ENCODE measurements around the gene TAGLN2. TPM values are rescaled to one million over a fixed set of nuclear protein-coding genes. Genes with fewer than 3 reads are reported as not detected.
A peak's percentile ranks its signal among the peaks of the same experiment; 100 is the strongest.

The TAGLN2 gene
- total RNA-seq, 4 donors from 2014 or later: 104 to 170 (median 151) TPM

GRCh38 chr1:159949981-159950381, 24.7 kb upstream of the TAGLN2 start:
- peak overlapping the region in 1 of 3 donors; percentile 47 for H3K27ac ChIP-seq
- H3K4me3 ChIP-seq (replicated peaks in 1 of 3): no peak overlapping the region
- no peaks in the 10 kb centered on the region for H3K9me3 ChIP-seq
- 98 to 99% methylated on average over 4 of the region's 4 CpGs for WGBS, 2 donors
- peaks cover 26 to 40% of the 10 kb centered on the region in 2 donors for H3K4me1 ChIP-seq
- H3K36me3 ChIP-seq: no peaks in the 10 kb centered on the region
- intact Hi-C loops (cut with DNase I): no loop called here
- no peak for TF ChIP-seq POLR2A (IDR thresholded peaks at IDR 0.05)
- TF ChIP-seq CTCF (IDR thresholded peaks at IDR 0.05): no peak
- no peaks in the 10 kb centered on the region for H3K27me3 ChIP-seq
- DNase-seq: no peak

- WGBS, 2 donors: 41 to 50% methylated on average over 6 of the region's 6 CpGs
- Histone ChIP-seq H3K27me3 (no peaks in the 10 kb centered on the region), H3K27ac (peak overlapping the region in 2 of 3 donors; percentile 47 to 73), H3K9me3 (no peaks in the 10 kb centered on the region), H3K4me1 (peaks cover 26 to 43% of the 10 kb centered on the region in 2 donors), H3K4me3 (replicated peaks in 1 of 3) (no peak overlapping the region), H3K36me3 (no peaks in the 10 kb centered on the region)
- peak; percentile 76 to 86 for DNase-seq
- intact Hi-C loops (cut with DNase I): no loop called here
- TF ChIP-seq POLR2A (IDR thresholded peaks at IDR 0.05) (no peak), CTCF (IDR thresholded peaks at IDR 0.05) (no peak)
These were observed 23.8 kb upstream of the TAGLN2 start for GRCh38 chr1:159949123-159949522.

DNA sequence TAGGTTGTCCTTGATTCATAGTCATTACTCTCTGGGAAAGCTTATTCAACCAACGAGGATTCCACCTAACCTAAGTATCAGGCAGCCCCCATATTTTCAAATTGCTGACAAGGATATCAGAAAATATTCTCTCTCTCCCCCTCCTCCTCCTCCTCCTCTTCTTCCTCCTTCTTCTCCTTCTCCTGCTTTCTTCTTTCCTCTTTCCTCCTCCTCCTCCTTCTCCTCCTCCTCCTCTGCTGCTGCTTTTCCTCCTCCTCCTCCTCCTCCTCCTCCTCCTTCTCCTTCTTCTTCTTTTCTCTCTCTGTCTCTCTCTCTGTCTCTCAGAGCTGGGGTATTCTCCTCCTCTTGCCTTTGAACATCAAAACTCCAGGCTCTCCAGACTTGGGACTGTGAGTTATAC, 22.6 kb upstream of the TAGLN2 start:
- Histone ChIP-seq H3K9me3 (no peaks in the 10 kb centered on the region), H3K27ac (peak overlapping the region in 1 of 3 donors; percentile 47), H3K27me3 (no peaks in the 10 kb centered on the region), H3K4me1 (peaks cover 26 to 43% of the 10 kb centered on the region in 2 donors), H3K36me3 (no peaks in the 10 kb centered on the region), H3K4me3 (replicated peaks in 1 of 3) (no peak overlapping the region)
- DNase-seq: no peak
- intact Hi-C loops (cut with DNase I): no loop called here
- WGBS, 2 donors: 72 to 73% methylated on average over 1 of the region's 1 CpG
- TF ChIP-seq CTCF (IDR thresholded peaks at IDR 0.05): no peak
- no peak for TF ChIP-seq POLR2A (IDR thresholded peaks at IDR 0.05)

DNA sequence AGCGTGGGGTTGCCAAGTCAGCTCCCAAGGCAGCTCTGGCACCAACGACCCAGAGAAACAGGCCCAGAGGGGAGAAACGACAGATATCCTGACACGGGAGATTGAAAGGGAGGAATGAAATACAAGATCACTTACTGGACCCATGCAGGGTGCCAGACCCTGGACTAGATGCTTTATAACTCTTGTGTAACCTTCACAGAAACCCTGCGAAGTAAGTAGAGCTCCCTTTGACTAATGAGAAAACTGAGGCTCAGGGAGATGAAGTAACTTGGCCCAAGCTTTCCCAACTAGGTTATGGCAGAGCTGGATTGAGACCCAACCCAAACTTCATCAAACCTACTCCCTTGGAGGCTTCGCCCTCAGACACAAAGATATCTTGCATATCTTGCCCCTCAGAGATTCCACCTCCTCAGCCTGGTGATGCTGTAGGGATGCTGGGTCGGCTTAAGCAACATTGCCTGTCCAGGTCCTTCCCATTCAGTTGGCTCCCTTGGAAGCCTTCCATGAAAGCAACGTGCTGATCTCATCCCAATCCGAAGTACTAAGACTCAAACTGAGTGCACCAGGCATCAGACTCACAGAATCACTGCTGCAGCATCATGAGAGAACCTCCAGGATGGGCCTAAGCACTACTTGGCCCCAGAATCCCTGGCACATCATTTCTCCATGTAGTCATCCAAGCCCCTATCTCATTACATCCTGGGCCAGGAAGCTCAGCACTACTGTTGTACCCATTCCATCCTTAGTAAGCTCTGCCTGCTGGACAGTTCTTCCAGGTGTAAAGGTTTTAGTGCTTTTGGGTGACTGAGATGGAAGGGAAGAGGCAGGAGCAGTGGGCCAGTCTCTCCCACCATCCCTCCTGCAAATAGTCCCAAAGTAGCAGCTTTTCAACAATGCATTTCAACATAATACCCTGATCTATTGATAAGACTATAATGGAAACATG, 21.2 kb upstream of the TAGLN2 start:
- 42 to 43% methylated on average over 8 to 9 of the region's 9 CpGs for WGBS, 2 donors
- TF ChIP-seq POLR2A (IDR thresholded peaks at IDR 0.05) (peak in 1 of 2 donors; percentile 45), CTCF (IDR thresholded peaks at IDR 0.05) (no peak)
- intact Hi-C loops (cut with DNase I): no loop called here
- Histone ChIP-seq H3K4me1 (peaks cover 26 to 43% of the 10 kb centered on the region in 2 donors), H3K27ac (peak overlapping the region; percentile 36 to 65 (median 62)), H3K36me3 (no peaks in the 10 kb centered on the region), H3K4me3 (replicated peaks in 1 of 3) (peak overlapping the region in 1 of 3 donors; percentile 43), H3K9me3 (no peaks in the 10 kb centered on the region), H3K27me3 (no peaks in the 10 kb centered on the region)
- no peak for DNase-seq
